Dermis blood vessel endothelial cell (primary cell): ENCODE results near the gene MDC1. TPM values are rescaled to one million over a fixed set of nuclear protein-coding genes. Genes with fewer than 3 reads are reported as not detected.
"Not testable (repeated sequence)": the region's sequence is repeated elsewhere in the genome, so short reads cannot be mapped to it uniquely, and the experiment has no call there.

ENCODE experiments used
- DNase-seq: peaks from one replicate; pipeline ENCODE4 v3.0.0; 2010
- total RNA-seq: library from RNA; depleted of rRNA; stranded (reverse); fragments of >200 nt; gene quantifications from 2 replicates; pipeline ENCODE4 v1.2.3, GENCODE V29; 2014

MDC1 gene
- total RNA-seq = 6.3 and 12.5 TPM in 2 replicates

- peak; percentile 100 for DNase-seq
Observed at GRCh38 chr6:30717129-30717844, at the start of gene MDC1. MDC1 (minus strand) TSS chr6:30717281; CDS start chr6:30715175, 2,106 bp downstream.

GRCh38 chr6:30766461-30767157 is 49.5 kb upstream of the MDC1 start:
- DNase-seq = no peak

GRCh38 chr6:30765495-30765894 is 48.4 kb upstream of the MDC1 start:
- peak; percentile 35 for DNase-seq

GRCh38 chr6:30764490-30765043 is 47.5 kb upstream of the MDC1 start:
- DNase-seq = not testable (repeated sequence)

GRCh38 chr6:30763618-30764489 is 46.8 kb upstream of the MDC1 start:
- peak; percentile 91 for DNase-seq

GRCh38 chr6:30763155-30763617 is 46.1 kb upstream of the MDC1 start:
- no peak for DNase-seq

GRCh38 chr6:30761791-30762429 is 44.8 kb upstream of the MDC1 start:
- no peak for DNase-seq

- DNase-seq = no peak
Observed at GRCh38 chr6:30760549-30760948, 43.5 kb upstream of the MDC1 start.

- peak; percentile 73 for DNase-seq
Observed at GRCh38 chr6:30759575-30760239, 42.6 kb upstream of the MDC1 start.

GRCh38 chr6:30757261-30757904 is 40.3 kb upstream of the MDC1 start:
- DNase-seq = no peak

GRCh38 chr6:30756405-30757003 is 39.4 kb upstream of the MDC1 start:
- DNase-seq = not testable (repeated sequence)

GRCh38 chr6:30754631-30755030 is 37.5 kb upstream of the MDC1 start:
- no peak for DNase-seq

GRCh38 chr6:30752157-30752927 is 35.3 kb upstream of the MDC1 start:
- peak; percentile 97 for DNase-seq

- no peak for DNase-seq
Observed at GRCh38 chr6:30750379-30750668, 33.2 kb upstream of the MDC1 start.

GRCh38 chr6:30749554-30750378 is 32.7 kb upstream of the MDC1 start:
- DNase-seq = peak; percentile 41

GRCh38 chr6:30748851-30749540 is 31.9 kb upstream of the MDC1 start:
- peak; percentile 87 for DNase-seq

GRCh38 chr6:30747902-30748769 is 31.1 kb upstream of the MDC1 start:
- peak; percentile 96 for DNase-seq
